HG02981 (cell line): ENCODE data around the gene PRSS27.
A peak's percentile ranks its signal among the peaks of the same experiment; 100 is the strongest.

Source experiments
- ATAC-seq: cut with Tn5 transposase; IDR thresholded peaks from one replicate; pipeline ENCODE4 v1.9.1; 2021; ENCODE audit warnings: mild to moderate bottlenecking, moderate library complexity; ENCODE audit not compliant: unreplicated experiment

The PRSS27 gene

GRCh38 chr16:2752035-2752849 is 32.2 kb upstream of the PRSS27 start, which contains the start of gene SRRM2:
SRRM2 (plus strand) TSS chr16:2752638; CDS start chr16:2756365, 3,727 bp downstream.
- ATAC-seq = peak; percentile 78

GRCh38 chr16:2751577-2752034 is 31.6 kb upstream of the PRSS27 start:
- ATAC-seq = no peak

GRCh38 chr16:2749936-2750335 is 29.9 kb upstream of the PRSS27 start:
- no peak for ATAC-seq

- no peak for ATAC-seq
These were observed 29.5 kb upstream of the PRSS27 start for GRCh38 chr16:2749476-2749875.

GRCh38 chr16:2748757-2749455 is 28.9 kb upstream of the PRSS27 start:
- no peak for ATAC-seq

GRCh38 chr16:2745961-2746360 is 25.9 kb upstream of the PRSS27 start:
- ATAC-seq = no peak

GRCh38 chr16:2745116-2745890 is 25.3 kb upstream of the PRSS27 start:
- ATAC-seq = no peak

- ATAC-seq = no peak
These were observed 24.7 kb upstream of the PRSS27 start for GRCh38 chr16:2744711-2745110.

GRCh38 chr16:2743007-2743810 is 23.2 kb upstream of the PRSS27 start:
- ATAC-seq = no peak

- no peak for ATAC-seq
These were observed 22.4 kb upstream of the PRSS27 start for GRCh38 chr16:2742323-2743006.

GRCh38 chr16:2741168-2741567 is 21.1 kb upstream of the PRSS27 start:
- no peak for ATAC-seq

GRCh38 chr16:2740476-2740875 is 20.5 kb upstream of the PRSS27 start:
- no peak for ATAC-seq

GRCh38 chr16:2739625-2740430 is 19.8 kb upstream of the PRSS27 start:
- no peak for ATAC-seq

- no peak for ATAC-seq
These were observed 18.6 kb upstream of the PRSS27 start for GRCh38 chr16:2738615-2739014.

- ATAC-seq = no peak
These were observed 17.9 kb upstream of the PRSS27 start for GRCh38 chr16:2737895-2738418.

- no peak for ATAC-seq
These were observed 17.2 kb upstream of the PRSS27 start for GRCh38 chr16:2737238-2737605.

GRCh38 chr16:2736476-2737237 is 16.6 kb upstream of the PRSS27 start:
- no peak for ATAC-seq

GRCh38 chr16:2734844-2735515 is 15.0 kb upstream of the PRSS27 start:
- ATAC-seq = no peak
